TTC549 (cell line): ENCODE data around the gene RAPGEF1.
"Not testable (repeated sequence)": the region's sequence is repeated elsewhere in the genome, so short reads cannot be mapped to it uniquely, and the experiment has no call there.

Source experiments
- FAIRE-seq: peaks from 2 replicates; lab custom pipeline; 2012; peaks lifted over from hg19 to GRCh38; lab: Jason Lieb, UNC

The RAPGEF1 gene

GRCh38 chr9:131690462-131690861, 49.4 kb downstream of the RAPGEF1 start:
- FAIRE-seq, result no peak

DNA sequence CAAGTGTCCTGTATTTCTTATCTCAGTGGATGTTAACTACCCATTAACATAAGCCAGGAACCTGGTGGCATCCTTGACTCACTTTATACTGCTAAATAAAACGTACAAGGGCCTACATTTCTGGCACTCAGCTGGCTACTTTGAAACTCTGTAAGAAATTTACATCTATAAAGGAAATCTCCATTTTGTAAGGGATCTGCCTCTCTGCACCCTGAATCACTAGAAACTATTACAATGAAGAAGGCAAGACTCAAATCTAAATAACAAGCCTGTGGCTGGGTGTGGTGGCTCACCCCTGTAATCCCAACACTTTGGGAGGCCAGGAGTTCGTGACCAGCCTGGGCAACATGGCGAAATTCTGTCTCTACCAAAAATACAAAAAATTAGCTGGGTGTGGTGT, 51.5 kb downstream of the RAPGEF1 start:
- FAIRE-seq, result no peak

- no peak for FAIRE-seq
These were observed 53.8 kb downstream of the RAPGEF1 start for GRCh38 chr9:131685753-131686706.

DNA sequence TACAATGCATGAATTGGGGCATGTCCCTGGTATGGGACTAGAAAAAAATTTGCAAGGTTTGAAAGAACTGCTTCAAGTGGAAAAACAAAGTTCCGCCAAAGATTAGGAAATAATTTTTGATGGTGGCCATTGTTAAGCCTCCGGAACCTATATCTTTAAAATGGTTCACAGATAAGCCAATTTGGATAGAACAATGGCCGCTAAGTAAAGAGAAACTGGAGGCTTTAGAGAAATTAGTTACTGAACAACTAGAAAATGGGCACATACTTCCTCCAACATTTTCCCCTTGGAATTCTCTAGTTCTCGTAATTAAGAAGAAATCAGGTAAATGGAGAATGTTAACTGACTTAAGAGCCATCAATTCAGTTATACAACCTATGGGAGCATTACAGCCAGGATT, 56.8 kb downstream of the RAPGEF1 start:
- FAIRE-seq, result not testable (repeated sequence)

DNA sequence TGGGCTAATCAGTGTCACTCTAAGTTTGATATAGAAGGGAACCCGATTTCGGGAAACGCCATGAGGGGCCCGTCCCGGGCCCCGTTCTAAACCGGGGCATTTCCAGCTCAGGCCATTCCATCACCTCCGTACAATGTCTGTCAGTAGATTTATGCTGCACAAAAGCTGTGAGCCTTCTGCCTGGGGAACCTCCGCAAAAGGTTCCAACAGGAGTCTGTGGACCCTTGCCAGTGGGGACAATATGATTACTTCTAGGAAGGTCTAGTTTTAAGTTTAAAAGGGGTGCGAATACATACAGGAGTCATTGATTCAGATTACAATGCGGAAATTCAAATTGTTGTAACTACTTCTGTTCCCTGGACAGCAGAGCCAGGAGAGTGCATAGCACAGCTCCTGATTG, 57.6 kb downstream of the RAPGEF1 start:
- no peak for FAIRE-seq

GRCh38 chr9:131681826-131682225, 58.0 kb downstream of the RAPGEF1 start:
- not testable (repeated sequence) for FAIRE-seq

- not testable (repeated sequence) for FAIRE-seq
These were observed 58.8 kb downstream of the RAPGEF1 start for GRCh38 chr9:131681108-131681507.

DNA sequence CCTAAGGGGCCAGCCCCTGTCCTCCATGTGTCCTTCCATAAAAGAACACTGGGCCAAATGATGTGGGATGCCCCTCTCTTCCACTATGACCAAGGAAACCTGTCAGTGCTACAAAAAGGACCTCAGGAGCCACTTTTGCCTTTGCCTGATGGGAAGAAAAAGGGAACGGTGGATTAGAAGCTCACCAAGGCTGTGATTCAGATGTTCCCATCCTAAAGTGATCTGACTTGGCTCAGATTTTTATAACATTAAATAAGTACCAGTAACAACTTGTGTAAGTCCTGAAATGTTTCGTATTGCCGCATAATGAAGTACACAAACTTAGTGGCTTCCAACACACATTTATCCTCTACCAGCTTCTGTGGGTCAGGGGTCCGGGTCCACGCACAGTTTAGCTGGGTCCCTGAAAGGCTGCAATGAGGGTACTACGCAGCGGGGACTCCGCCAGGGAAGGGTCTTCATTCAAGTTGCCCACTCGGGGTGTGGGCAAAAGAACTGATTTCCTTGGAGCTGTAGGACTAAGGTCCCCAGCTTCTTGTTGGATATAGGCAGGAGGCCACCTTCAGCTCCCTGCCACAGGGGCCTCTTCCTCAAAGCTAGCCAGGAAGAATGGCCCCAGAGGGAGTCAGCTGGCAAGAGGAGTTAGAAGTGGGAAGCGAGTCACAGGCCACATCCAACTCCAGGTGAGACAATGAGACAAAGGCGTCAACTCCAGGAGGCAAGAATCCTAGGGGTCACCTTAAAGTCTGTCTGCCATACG, 60.4 kb downstream of the RAPGEF1 start:
- FAIRE-seq, result no peak

DNA sequence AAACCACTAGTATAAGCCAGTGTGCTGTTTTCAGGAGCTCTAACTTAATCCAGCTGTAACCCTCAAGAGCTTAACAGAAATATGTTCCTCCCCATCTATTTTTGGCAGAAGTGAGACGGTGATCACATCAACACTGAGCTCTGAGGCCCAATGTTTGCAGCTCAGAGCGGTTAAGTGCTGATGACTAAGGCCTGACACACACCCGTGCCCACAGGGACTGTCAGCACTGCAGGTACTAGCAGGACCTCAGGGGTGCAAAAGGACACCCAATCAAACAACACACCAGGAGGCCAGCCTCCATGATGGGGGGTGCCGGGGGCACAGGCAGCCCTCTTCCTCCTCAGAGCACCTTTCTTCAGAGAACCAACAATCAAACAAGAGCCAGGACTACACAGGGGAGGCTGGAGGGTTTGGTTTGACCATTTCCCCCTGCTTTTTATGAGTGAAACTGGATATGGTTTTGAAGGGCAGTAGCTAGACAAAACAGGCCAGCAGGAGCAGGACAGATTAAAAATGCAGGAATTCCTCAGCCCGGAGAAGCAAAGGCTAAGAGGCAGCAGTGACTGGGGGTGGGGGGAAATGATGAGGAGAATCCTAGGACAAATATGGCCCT, 61.3 kb downstream of the RAPGEF1 start:
- no peak for FAIRE-seq

- no peak for FAIRE-seq
These were observed 62.3 kb downstream of the RAPGEF1 start for GRCh38 chr9:131677444-131678180.

DNA sequence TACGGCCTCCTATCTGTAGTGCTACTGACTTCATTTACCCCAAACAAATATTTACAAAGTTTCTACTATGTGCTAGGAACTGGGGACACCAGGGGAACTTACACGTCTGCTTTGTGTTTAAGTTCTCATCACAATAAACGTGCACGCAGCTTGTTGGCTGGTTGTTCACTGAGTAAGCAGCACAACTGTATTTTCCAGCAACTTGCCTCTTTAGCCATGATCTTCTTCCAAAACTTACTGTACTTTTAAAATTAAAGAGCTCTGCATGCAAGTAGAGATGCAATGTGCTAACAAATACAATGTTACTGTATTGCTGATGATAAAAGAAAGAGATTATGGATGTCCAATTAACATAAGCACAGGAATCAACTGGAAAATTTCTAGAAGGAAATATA, 62.8 kb downstream of the RAPGEF1 start:
- no peak for FAIRE-seq

- FAIRE-seq, result no peak
These were observed 63.4 kb downstream of the RAPGEF1 start for GRCh38 chr9:131676431-131676972.

- FAIRE-seq, result no peak
These were observed 64.3 kb downstream of the RAPGEF1 start for GRCh38 chr9:131675437-131676022.

DNA sequence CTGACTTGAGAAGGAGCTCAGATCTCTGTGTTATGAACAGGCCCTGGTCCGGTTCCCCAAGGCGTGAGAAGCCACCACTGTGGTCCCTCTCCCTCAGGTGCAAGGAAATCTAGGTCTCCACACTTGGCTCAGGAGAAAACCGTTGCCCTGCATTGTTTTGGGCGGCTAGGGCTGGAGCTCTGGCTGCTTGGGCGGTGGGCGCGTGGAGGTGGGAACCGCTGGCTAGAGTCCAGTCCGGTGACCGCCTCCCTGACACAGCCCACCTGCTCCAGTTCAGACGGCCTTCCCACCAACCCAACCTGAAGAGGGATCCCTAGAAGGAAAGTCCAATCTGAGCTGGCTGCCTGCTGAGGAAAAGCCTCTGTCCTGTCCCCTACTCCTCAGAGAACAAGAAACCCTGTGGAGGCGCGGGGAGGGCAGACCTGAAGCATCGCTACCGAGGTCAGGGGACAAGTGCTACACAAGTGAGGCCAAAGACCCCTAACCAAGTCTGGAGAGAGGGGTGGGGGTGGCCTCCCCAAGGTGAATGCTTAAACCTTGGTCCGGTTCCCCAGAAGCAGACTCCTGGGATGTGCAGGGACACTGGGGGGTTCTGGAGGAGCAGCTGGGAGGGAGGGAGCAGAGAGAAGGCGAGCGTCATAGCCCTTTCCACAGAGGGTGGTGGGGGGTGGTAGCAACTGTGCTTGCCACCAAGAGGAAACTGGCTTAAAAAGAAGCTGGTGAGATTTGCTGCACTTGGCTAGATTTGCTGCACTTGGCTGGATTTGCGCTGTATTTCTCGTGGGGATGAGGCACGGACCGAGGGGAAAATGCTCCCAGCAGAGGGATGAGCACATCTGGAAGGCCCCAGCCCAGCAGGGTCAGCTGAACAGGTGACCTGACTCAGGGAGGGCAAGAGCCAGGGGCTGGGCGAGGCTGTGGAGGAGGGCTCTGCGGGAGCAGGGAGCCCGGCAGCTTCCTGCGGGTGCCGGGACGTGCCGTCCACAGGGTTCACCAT, 65.2 kb downstream of the RAPGEF1 start:
- no peak for FAIRE-seq

DNA sequence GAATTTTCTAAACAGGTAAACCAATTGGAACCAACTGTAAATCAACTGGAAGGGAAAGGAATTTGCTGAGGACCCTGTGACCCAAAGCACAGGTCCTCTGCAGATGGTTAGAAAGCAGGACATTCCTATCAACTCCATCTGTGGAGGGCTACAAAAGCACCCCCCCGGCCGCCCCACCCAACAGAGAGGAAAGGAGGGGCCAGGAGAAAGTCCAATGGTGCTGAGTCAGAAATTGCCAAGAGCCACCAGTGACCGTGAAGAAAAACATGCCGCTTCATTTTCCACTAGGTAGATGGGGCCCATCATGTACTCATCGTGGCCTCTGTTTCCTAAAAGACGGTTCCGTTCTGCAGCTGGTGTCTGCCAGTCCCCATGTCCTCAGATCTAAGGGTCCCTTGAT, 66.3 kb downstream of the RAPGEF1 start:
- no peak for FAIRE-seq

DNA sequence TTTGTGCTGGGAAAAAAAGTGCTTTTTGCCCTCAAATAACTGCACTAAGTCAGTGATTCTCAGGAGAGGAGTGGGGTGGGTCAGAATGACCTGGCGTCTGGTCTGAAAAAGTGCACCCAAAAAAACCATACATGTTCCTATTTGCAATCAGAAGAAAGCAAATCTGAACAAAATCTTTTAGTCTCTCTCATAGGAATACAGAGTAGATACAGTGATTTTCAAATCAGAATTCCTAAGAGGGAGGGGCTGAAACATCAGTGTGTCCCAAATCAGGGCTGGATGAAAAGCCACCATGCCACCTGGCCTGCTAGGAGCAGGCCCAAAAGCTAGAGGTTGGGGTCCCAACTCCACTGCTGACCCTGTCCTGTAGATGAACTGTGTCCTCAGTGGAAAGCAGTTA, 66.8 kb downstream of the RAPGEF1 start:
- FAIRE-seq, result no peak

GRCh38 chr9:131672451-131672850, 67.4 kb downstream of the RAPGEF1 start:
- FAIRE-seq, result no peak

DNA sequence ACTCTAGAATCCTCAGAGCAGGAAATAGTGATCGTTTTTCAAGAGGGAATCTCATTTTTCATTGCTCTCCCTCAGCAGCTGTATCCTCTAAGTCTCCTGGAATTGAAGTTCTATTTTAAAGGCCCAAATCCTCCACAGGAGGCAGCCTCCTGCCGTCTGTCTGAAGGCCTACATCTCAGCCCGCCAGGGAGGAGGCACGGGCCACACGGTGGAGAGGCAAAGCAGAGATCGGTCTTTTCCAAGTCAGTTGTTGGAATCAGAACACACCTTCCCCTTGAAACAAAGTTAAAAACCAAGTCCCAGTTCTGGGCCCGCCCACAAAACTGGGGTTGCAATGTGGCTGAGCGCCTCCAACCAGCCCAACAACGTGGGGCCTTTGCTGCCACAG, 68.7 kb downstream of the RAPGEF1 start:
- no peak for FAIRE-seq

DNA sequence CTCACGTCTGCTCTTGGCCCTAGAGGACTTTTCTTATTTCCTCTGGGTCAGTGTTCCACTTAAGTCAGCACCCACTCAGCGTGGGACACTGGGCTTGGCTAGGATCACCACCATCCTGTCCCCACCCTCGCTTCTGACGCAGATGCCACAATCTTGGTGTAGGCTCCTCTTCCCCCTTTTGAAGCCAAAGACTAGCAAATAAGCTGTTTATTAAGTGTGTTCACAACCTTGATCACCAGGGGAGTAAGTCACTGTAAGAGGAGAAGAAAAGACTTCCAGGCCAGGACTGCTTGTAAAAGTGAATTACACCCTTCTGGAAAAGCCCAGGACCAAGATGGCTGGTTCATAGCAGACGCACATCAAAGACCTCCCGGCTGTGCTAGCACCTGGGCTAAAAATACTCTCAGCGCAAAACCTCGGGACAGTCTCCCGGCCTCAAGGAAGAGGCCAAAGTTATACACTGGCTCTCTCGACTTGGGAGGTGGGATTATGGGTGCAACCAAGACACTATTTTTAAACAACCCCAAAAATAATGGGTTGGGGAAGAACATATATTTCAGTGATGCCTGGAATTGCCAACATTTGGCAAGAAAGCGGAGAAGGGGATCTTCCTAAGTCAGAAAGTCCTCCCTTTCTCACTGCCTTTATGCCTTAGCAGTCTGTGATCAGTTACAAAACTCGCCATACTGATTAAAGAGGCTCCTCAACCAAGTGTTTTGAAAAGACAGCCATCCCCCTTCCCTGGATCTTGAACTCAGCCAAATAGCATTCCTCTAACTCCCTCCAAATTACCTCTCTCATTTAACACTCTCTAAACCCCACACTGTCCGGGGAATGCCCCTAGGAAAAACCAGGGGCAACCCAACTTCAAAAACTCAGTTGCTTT, 69.4 kb downstream of the RAPGEF1 start:
- no peak for FAIRE-seq
